NCI-H1694 (cell line): ENCODE data around the gene ITGA5.

Experiments used
- DNase-seq: peaks from one replicate; lab custom pipeline; 2025; lab: John Stamatoyannopoulos, UW

Gene ITGA5

DNA sequence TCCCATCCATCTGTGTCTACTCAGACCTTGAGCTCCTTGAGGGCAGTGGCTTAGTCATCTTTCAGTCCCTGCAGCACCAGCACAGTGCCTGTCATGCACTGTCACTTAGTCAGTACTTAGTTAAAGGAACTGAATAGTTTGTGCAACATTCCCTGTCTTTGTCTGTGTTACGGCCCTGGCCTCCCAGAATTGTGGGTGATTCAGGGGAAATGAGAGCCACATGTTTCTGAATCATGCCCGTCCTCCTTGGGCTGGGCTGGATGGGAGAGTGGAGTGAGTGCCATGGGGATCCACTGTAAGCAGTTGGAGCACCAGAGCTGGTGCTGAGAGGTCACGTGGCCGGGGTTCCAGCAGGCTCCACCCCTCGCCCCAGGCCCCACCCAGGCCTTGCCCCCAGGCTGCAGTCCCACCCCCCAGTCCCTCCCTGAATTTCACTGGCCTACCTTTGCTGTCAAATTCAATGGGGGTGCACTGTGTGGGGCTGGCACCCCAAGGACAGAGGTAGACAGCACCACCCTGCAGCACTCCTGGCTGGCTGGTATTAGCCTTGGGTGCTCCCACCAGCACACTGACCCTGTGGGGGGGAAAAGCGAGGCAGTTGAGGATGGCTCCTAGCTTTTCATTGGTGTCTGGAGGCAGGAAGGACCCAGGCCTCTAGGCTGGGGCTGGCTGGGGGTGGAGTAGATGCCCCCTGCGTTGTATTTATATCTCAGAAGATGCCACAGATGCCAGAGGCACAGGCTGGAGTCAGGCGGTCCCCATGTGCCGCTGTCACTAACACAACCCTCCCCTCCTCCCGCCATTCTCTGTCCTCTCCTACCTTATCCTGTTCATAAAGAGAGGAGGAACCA is 7.5 kb downstream of the ITGA5 start:
- no peak for DNase-seq

DNA sequence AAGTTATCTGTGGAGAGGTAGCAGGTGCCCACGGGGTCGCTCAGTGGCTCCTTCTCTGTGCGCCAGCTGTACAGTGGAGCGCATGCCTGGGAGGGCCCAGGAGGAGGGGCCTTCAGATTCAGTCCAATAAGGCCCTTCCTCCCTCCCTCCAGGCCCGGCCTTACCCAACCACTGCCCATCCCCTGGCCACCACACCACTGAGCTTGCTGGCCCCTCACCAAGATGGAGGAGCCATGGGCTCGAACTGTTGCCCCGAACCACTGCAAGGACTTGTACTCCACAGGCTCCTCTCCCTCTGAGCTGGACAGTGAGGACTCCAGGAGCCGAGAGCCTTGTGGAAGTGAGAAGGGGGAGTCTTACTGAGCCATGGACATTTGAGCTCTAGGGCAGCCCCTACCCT is 9.8 kb downstream of the ITGA5 start:
- no peak for DNase-seq

DNA sequence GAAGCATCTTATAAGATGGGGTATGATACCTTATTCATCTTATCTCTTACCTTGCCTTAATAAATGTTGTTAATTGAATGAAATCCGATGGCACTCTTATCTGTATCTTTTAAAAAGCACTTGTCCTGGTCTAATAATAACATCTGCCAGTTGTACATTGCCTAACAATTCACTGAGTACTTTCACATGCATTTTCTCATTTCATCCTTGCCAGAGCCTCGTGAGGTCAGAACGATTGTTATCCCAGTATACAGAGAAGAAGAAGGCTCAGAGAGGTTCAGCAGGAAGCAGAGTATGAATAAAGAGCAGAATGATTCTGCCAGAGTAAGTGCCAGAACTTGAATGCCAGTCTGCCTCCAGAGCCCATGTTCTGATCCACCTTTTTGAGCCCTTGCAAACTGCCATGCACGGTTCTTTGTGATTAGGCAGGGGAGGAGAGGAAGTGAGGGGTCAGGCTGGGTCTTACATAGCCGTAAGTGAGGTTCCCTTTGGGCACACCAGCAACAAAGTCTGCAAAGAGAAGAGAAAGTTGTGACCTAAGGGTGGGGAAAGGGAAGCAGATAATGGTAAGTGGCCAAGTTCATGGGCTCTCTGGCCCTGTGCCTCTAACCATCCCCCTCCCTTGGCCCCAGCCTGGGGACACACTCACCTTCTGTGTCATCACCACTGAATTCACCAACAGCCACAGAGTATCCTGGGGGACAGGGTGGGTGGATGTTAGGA is 11.7 kb downstream of the ITGA5 start:
- no peak for DNase-seq

- no peak for DNase-seq
Observed at GRCh38 chr12:54405573-54405972, 13.5 kb downstream of the ITGA5 start.

DNA sequence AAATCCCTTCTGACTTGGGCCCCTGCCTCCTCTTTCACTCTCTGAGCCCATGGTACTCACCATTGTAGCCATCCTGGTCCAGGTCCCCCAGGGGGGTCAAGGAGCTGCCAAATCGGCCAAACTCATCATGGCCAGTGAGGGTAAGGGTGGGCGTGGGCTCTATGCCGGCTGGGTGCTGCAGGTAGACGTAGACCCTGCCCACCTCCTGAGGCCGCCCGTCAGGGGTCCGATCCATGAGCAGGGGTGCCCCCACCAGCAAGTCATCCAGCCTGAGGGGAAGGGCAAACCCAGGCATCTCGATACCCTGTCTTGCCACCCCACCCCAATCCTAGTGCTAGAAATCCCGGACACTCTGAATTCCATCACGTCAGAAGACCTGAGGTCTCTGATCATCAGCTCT is 14.0 kb downstream of the ITGA5 start:
- no peak for DNase-seq

GRCh38 chr12:54404061-54405004 is 14.7 kb downstream of the ITGA5 start:
- peak; percentile 48 for DNase-seq

GRCh38 chr12:54401119-54401518 is 17.9 kb downstream of the ITGA5 start:
- DNase-seq, result no peak

DNA sequence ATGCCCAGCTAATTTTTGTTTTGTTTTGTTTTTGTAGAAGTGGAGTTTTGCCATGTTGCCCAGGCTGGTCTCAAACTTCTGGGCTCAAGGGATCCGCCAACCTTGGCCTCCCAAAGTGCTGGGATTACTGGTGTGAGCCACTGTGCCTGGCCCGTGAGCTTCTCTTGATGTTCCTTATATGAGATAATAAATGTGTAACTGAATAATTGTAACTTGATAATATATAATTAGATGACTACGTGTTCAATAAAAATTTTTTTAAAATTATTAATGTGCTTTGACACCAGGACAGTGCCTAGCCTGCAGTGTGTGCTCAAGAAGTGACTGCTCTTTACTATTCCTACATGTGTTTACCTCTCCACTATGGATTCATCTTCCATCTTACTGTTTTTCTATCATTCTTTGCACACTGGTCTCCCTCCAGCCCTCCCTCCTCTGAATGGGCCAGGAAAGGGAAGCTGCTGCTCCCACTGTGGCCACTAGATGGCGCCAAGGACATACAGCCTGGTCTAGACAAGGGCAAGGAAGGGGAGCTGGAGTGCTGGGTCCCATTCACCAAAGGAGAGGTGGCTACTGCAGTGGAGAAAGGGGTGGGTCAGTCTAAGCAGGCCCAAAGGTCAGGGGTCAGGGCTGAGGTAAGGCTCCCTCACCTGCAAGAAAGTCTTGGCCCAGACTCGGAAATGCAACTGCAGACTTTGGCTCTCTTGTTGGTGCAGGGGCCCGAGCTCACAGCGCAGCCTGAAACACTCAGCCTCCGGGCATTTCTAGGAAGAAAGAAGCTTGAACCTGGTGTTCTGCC is 19.9 kb downstream of the ITGA5 start:
- DNase-seq, result peak; percentile 57

DNA sequence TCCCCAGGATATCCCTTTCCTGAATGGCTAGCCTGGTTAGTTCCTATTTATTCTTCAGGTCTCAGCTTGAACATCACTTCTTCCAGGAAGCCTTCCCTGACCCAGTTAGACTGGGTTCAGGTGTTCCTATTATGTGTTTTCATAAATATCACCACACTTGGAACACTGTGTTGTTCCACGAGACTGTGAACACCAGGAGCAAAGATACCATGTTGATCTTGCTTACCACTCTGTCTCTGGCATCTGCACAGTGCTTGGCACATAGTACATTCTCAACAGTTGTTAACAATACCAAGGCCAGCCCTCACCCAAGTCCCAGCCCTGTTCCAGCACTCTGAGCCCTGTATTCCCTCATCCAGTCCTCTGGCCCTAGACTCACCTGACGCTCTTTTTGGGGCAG is 20.8 kb downstream of the ITGA5 start:
- no peak for DNase-seq

DNA sequence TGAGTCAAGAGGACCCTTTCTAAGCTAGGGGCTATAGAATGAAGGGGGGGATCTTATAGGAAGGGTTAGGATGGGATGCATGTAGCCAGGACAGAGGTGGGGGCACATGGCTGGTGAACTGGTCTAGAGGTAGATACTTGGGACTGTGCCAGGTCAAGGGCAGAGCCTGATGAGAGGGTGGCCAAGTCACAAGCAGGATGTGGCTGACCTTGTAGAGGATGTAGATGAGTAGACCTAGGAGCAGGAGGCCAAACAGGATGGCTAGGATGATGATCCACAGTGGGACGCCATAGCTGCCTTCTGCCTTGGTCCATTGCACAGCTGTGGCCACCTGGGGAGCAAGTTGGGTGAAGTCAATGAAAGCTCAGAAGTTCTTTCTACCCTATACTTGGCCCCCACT is 21.9 kb downstream of the ITGA5 start:
- no peak for DNase-seq

DNA sequence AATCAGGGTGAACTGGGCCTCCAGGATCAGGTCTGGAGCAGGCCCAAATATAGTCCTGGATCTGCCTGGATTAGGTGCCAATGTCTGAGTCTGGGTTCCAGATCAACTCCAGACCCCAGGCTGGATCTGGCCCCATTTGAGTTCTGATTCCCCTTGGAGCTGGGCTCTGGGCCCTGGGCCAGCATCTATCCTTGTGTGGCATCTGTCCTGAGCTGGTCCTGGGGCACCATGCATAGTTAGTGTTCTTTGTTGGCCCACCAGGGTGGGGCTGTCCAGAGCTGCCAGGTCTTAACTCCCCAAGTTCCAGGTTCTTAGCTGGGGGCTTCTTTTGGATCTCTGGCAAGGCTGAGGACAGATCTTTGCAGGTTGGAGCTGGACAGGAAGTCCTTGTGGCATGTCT is 23.5 kb downstream of the ITGA5 start:
- DNase-seq, result no peak

GRCh38 chr12:54394986-54395385 is 24.1 kb downstream of the ITGA5 start:
- DNase-seq, result no peak

DNA sequence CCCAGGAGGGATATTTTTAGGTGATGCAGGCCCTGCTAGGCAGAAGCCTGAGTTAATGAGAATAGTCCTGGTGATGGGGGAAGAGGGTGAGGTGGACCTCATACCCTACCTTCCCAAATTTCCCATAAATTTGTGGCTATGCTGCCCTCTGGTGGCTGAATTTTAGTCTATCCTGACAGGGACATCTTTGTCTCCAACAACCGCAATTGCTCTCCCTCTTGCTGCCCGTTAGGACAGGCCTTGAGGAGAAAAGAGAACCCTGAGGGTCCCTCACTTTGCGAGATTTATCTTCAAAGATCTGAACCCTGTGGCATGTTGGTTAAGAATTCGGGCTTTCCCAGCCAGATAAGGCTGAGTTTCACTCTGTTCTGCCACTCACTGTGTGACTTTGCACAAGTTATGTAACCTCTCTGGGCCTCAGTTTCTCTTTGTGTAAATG is 24.8 kb downstream of the ITGA5 start:
- DNase-seq, result peak; percentile 70

GRCh38 chr12:54393743-54394142 is 25.3 kb downstream of the ITGA5 start:
- no peak for DNase-seq

- DNase-seq, result no peak
Observed at GRCh38 chr12:54393207-54393609, 25.9 kb downstream of the ITGA5 start.

DNA sequence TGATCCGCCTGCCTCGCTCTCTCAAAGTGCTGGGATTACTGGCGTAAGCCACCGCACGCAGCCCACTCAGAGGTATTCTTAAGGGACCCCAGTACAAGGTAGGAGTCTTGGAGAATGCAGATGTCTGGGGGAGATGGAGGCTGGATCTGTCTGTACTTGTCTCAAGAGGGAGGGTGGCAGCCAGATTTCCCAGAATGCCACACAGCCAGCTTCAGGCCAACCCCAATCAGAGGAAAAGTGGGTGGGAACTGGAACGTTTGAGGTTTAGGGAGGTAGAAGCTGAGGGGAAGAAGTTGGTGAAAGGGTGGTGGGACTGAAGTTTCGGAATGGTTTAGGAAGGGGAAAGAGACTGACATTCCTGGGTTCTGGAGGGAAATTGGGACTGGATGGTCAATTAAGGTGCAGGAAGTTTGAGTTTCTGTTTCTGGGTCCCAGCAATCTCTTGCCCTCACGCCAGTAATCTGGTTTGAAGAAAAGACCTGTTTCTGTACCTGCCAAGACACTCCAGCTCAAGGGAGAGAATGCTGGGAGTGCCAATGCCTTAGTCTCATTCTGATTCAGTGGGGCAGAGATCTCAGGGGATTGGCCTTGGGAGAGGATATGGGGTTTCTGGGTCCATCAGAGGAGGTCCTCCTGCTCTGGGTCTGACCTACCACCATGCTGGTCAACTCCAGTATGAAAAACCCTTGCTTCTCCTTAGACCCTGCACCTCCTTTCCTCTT is 26.4 kb downstream of the ITGA5 start:
- DNase-seq, result no peak

DNA sequence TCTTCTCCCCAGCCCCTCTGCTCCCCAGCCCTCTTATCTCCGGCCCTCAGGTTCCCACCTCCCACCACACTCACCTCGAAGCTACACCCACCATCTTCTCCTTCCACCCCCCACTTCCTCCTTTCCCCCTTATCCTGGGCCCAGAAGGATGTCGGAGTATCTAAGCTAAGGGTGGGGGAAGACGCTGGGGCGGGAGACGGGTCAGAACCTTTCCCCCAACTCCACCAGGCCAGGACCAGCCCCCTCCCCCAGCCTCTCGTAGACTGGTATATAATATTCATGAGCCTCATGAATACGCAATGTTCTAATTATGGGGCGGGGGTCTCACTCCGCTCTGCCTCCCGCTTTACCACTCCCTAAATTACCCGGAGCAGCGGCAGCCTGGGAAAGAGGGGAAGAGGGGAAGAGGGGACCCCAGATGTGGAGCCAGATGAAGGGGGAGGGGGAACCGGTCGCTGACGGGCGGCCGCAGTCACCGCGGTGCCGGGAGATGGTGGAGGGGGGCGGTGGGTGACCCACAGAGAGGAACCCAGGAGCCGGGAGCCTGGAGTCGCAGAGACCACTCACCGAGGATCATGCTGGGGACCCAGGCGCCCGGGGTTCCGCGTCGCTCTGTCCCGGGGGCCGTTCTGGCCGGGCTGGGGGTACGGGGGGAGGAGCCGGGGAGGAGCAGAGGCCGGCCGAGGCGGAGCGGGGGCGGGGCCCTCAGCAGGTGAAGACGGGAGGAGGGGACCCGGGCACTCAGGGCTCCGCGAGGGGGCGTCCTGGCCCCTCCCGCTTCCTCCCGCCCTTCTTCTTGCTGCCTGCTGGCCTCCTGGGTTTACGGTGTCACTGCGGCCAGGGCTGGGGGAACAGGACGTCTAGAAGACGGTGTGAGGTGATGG is 28.2 kb downstream of the ITGA5 start:
- peak; percentile 17 for DNase-seq

DNA sequence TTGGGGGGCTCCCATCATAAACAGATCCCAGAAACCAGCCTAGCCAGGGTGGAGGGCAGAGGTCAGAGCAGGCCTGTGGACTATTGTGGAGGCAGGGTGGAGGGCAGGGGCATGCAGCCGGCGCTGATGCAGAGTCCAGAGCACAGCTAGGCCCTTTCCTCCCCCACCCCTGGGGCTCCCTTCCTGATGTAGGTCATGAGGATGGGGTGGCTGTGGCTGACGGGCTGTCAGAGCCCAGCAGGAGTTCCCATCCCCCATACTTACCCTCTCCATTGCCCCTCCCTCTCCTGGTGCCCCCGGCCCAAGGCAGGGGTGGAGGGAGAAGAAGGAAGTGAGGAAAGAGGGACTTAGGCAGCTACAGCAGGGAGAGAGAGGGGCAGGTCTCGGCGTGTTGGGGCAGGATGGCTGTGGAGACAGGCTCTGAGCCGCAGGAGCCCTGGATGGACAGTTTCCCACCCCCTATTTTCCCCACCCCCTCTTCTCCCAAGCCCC is 28.8 kb downstream of the ITGA5 start:
- no peak for DNase-seq

DNA sequence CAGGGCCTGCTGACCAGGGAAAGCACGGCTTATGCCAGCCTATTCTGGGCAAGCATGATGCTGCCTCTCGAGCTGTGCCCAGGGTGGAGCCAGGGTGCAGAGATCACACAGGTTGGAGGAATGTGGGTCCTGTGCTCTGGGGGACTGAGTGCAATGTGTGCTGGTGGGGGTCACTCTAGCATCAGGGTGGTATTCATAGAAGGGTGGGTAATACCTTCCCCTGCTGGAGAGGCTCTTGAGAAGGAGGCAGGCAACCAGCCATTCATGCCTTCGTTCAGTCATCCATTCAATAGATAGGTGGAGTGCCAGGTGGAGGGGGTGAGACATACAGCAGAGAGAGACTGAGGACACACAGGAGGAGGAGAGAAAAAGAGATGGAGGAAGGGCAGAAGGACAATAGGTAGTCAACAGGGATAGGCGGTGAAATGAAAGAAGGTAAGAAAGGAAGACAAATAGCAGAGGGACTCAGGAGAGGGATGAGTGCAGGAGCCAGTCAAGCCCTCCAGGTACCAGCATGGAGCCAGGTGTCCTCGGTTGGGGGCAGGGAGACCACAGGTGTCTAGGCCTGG is 29.4 kb downstream of the ITGA5 start:
- DNase-seq, result no peak
